Epidermal melanocyte (primary cell): ENCODE results near the gene GALM.
"Not testable (repeated sequence)": the region's sequence is repeated elsewhere in the genome, so short reads cannot be mapped to it uniquely, and the experiment has no call there.

Experiments used
- DNase-seq: peaks from one replicate; pipeline ENCODE4 v3.0.0; 2011; ENCODE audit warnings: low spot score; ENCODE audit not compliant: insufficient read length

Gene GALM

DNA sequence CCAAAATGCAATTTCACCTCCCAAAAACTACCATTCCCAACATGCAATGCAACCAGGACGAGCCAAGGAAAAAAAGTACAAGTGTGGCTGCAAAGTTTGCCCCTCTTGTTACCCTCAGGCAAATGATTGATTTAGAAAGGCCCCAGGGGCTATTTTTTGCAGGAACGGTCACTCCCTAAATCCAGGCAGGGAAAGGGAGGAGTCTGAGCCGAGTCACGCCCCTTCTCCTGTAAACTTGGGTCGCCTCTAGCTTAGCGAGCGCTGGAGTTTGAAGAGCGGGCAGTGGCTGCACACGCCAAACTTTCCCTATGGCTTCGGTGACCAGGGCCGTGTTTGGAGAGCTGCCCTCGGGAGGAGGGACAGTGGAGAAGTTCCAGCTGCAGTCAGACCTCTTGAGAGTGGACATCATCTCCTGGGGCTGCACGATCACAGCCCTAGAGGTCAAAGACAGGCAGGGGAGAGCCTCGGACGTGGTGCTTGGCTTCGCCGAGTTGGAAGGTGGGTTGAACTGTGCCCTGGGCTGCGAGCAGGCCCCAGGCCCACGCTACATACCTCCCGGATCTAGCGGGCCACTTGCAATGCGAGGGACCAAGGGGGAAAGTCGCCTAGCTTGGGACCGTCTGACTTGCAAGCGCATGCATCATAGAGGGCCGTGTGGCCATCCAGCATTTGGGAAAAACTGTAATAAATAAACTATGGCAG, at the start of gene GALM:
GALM (plus strand) TSS at position 261 of the 702 bp plus-strand sequence; CDS start at position 309, 48 bp downstream.
- DNase-seq = peak; percentile 93

DNA sequence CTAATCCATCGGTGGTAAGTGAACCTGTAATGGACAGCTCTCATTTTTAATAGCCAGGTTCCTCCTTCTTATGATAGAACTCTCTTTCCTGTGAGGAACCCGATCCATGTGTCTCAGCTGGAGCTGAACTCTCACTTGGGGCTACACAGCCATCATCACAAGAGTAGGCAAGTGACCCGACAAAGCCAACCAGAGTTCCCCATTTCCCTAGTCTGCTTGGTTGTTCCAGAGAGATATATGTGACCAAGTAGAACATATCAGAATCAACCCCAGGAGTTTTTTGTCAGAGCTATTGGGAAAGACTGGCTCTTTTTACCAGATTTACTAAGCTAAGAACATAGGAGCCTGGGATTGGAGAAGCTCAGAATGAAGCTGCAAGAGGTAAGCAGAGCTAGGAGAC, 48.6 kb upstream of the GALM start:
- DNase-seq = no peak

DNA sequence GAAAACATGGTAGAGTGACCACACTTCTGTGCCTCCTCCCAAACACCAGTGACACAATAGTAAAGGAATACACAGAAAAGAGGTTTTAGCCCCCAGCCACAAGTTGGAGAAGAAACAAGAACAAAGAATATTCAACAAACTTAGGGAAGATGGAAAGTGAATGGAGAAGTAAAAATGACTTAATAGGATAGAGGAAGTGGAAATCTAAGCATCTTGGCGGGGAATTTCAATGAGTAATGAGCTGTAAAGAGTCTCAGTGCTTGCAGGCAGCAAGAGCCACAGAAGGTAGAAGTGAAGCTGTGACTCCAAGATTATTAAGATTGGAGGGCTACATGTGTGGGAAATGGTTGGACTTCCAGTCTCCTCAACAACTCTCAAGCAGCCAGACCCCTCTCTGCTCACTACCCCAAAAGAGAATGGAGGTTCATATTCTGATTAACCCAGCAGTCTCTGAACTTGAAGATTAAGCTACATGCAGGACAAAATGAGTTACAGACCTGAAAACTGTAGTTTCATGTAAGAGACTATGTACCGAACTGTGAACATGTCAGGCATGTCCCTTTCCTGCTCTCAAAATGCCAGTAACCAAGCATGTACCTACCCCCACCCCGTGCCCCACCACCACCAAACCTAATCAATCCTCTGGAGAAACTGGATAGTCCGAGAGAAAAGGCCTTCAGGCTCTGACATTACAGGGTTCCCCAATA, 46.3 kb upstream of the GALM start:
- DNase-seq = no peak

DNA sequence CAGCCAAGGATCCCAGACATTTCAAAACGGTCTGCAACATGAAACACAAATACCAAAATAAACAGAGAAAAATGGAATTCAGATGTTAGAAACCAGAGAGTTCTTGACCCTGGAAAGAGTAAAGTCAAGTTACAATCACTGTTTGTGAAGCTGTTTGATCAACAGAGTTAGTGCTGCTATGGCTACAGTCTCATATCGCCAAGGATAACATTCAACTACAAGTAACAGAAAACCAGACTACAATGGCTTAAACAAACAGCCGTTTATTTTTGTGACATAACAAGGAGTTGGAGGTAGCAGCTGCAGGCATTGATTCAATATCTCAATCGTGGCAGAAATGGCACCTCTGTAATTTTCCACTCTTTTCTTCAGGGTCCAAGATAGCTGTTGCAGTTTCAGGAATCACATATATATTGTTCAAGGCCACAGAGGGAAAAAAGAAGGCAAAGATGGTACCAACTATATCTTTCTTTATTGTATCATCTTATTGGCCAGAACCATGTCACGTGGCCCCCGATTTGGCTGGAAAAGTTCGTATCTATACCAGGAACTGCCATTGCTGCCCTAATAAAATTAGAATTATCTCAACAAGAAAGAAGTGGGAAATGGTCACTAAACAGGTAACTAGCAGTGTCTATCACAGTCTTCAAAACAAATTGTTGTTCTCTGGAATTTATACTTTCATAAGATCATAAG, 45.5 kb upstream of the GALM start:
- DNase-seq = no peak

DNA sequence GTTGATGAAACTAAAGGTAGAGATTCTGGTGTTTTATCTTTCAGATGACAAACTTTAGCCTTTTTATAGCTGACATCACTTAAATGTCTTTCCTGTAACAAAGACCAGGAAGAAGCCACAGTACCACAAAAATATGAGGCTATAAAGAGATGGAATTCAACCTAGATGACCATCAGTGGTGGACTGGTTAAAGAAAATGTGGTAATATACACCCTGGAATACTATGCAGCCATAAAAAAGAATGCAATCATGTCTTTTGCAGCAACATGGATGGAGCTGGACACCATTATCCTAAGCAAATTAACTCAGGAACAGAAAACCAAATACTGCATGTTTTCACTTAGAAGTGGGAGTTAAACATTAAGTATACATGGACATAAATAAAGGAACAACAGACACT, 44.9 kb upstream of the GALM start:
- DNase-seq = no peak

DNA sequence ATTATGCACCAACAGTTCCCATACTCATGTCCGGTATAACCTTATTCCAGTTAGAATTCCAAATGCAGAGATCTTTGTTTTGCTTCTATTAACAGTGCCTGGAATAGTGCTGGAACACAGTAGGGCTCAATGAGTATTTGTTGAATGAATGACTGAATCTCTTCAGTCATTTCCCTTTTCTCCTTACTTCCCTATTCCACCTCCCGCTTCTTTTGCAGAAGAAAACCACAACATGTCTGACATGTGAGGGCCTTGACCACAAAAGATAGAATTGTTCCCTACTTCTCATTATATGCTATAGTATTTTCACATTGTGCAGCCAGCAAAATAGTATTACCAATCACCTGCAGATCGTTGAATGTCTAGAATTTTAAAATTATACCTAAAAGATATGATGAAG, 43.7 kb upstream of the GALM start:
- no peak for DNase-seq

DNA sequence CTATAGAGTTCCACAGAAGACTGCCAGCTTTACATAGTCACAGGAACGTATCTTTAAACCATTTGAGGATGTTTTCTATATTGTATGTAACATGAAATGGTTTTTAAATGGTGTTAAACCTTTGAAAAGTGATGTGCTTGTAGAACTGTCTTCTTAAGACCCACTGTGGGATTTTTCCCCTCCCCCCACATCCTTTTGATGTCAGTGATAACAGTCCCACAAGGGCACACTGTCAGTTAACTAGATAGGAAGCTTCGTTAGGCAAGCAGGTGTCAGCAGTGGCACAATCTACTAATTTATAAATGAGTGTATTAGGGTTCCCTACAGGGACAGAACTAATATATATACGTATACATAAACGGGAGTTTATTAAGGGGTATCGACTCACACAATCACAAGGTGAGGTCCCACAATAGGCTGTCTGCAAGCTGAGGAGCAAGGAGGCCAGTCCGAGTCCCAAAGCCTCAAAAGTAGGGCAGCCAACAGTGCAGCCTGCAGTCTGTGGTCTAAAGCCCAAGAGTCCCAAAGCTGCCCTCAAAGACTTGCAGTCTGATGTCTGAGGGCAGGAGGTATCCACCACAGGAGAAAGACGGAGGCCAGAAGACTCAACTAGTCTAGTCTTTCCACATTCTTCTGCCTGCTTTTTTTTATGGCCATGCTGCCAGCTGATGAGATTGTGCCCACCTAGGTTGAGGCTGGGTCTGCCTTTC, 39.4 kb upstream of the GALM start:
- no peak for DNase-seq

DNA sequence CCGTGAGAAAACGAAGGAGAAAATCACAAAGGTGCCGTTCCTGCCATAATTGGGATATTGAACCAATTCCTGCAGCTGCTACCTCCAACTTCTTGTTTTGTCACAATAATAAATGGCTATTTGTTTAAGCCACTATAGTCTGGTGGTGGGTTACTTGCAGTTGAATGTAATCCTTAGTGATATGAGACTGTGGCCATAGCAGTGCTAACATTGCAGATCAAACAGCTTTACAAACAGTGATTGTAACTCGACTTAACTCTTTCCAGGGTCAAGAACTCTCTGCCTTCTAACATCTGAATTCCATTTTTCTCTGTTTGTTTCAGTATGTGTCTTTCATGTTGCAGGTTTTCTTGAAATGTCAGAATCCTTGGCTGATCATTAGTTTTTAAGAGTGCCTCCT, 38.5 kb upstream of the GALM start:
- DNase-seq = no peak

DNA sequence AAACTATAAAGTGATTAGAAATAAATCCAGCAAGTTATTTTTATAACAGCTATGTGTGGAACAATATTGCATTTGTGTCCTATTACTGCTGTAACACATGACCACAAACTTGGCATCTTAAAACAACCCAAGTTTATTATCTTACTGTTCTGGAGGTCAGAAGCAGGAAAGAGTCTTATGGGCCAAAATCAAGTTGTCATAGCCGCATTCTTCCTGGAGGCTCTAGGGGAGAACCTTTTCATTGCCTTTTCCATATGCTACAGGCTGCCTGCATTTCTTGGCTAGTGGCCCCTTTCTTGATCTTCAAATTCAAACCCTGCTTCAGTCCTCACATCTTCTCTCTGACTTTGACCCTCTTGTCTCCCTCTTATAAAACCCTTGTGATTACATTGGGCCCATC, 36.2 kb upstream of the GALM start:
- DNase-seq = no peak

DNA sequence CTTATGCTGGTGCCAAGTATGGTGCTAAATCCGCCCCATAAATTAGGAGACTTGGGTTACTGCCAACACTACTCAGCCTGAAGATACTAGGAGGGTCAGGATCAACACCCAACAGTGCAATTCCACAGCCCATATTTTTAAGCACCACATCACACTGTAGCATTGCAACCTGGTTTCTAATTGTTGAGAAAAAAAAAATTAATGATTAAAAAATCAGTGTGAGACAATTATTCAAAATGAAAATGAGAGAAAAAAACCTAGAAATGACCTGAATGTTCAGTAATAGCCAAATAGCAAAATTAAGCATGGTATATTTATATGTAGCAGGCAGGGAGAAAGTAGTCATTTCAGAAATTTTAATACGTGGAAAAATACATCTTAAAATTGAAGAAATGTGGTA, 33.9 kb upstream of the GALM start:
- no peak for DNase-seq

DNA sequence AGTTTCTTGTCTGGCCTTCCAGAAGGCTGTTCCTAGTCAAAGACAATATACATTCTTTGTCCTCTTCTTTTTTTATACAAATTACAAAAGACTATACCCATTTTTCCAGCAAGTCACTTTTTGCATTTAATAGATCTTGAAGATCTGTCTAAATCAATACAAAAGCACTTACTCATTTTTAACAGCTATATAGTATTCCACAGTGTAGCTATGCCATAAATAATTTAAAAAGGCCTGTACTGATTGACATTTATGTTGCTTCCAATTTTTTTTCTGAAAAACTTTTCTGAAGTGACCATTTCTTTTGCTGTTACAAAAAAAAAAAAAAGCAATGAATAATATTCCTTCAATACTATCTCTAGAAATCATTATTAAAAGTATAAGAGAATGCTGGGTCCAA, 32.9 kb upstream of the GALM start:
- no peak for DNase-seq

DNA sequence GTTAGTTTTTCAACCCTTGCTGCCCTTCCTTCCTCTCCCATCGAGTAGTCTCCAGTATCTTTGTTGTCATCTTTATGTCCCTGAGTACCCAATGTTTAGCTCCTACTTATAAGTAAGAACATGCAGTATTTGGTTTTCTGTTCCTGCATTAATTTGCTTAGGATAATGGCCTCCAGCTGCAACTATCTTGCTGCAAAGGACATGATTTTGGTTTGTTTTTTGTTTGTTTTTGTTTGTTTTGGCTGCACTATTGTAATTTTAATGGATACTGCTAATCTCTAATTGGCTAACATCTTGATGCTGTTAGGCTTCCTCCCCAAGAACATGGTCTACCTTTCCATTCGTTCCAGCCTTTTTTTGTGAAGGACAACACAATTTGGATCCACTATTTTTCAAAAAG, 32.0 kb upstream of the GALM start:
- DNase-seq = no peak

DNA sequence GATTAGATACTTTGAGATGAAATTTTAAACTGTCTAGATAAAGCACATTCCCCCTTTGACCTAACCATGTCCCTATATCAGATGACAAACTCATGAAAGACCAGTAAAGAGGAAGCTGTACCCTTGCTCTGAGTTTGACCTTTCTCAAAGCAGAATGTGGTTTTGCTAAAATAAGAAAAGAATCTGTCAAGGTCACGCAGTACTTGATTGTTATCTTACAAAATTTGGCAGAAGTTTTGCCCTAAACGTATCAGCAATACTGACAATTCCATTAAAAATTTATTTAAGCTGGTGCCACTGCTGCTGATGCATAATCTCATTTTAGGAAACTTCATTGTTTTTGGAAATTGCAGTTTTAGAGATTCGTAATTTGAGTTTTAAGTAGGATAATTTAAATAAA, 31.2 kb upstream of the GALM start:
- no peak for DNase-seq

DNA sequence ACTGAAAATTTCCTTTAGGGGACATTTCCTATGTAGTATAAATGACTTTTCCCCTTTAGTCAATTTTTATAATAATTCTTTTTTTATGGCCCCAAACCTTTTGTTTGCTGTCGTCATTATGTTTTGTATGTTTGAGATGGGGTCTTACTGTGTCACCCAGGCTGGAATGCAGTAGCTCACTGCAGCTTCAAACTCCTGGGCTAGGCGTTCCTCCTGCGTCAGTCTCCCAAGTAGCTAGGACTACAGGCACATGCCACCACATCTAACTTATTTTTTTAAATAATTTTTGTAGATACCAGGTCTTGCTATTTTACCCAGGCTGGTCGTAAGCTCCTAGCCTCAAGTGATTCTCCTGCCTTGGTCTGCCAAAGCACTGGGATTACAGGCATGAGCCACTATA, 30.8 kb upstream of the GALM start:
- DNase-seq = no peak

DNA sequence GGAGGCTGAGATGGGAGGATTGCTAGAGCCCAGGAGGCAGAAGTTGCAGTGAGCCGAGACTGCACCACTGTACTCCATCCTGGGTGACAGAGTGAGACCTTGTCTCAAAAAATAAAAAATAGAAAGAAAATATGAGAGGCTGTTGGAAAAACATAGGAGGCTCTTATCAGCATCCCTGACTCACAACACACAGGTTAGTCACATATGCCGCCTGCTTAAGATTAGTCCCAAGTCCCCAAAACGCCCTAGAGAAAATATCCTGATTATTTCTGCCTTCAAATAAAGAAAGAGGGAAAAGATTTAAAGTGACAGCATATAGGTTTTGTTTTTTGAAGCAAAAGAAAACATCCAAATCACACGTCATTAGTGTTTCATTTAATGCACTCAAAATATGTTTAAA, 29.8 kb upstream of the GALM start:
- DNase-seq = no peak

DNA sequence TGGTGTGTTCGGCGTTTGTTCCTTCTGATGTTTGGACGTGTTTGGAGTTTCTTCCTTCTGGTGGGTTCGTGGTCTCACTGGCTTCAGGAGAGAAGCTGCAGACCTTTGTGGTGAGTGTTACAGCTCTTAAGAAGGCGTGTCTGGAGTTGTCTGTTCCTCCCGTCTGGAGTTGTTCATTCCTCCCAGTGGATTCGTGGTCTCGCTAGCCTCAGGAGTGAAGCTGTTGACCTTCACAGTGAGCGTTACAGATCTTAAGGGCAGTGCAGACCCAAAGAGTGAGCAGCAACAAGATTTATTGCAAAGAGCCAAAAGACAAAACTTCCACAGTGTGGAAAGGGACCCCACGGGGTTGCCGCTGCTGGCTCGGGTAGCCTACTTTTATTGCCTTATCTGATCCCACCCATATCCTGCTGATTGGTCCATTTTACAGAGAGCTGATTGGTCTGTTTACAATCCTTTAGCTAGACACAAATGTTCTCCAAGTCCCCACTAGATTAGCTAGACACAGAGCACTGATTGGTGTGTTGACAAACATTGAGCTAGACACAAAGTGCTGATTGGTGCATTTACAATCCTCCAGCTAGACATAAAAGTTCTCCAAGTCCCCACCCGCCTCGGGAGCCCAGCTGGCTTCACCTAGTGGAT, 23.4 kb upstream of the GALM start:
- DNase-seq = not testable (repeated sequence)

DNA sequence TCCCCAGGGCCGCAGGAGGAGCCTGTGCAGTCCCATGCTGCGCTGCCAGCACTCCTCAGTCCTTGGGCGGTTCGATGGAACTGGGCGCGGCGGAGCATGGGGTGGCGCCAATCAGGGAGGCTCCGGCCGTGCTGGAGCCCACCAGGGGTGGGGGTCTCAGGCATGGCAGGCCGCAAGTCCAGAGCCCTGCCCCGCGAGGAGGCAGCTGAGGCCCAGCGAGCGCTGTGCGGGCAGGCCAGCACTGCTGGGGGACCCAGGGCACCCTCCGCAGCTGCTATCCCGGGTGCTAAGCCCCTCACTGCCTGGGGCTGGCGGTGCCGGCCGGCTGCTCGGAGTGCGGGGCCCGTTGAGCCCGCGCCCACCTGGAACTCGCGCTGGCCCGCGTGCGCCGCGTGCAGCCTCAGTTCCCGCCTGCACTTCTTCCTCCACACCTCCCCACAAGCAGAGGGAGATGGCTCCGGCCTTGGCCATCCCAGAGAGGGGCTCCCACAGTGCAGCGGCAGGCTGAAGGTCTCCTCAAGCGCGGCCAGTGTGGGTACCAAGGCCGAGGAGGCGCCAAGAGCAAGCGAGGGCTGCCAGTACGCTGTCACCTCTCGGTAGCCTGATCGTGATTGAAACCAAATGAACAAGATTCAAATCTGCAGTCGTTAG, 22.8 kb upstream of the GALM start:
- DNase-seq = no peak

DNA sequence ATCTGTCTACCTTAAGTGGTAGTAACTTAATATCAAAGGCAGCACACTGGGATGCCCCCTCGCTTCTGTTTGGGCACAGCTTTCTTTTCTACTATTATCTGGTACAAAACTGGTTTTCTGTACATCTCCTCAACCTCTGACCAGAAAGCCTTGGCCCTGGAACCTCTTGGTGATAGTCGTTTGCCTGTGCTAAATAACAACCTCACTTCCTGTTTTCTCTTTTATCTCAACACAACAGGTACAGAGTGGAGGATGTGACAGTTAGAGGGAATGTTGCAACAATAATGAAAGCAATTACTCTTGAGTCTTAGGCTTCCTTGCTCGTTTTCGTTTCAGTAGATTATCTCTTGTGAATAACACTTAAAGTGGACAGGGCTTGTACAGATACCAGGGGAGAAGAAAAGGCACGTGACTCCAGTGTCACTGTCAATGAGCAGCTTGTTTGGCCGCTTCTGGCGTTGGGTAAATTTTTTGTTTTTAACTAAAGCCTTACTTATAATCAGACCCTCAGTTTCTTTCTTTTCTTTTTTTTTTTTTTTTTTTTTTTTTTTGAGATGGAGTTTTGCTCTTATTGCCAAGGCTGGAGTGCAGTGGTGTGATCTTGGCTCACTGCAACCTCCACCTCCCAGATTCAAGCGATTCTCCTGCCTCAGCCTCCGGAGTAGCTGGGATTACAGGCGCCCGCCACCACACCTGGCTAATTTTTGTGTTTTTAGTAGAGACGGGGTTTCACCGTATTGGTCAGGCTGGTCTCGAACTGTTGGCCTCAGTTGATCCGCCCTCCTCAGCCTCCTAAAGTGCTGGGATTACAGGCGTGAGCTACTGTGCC, 22.0 kb upstream of the GALM start:
- DNase-seq = not testable (repeated sequence)

DNA sequence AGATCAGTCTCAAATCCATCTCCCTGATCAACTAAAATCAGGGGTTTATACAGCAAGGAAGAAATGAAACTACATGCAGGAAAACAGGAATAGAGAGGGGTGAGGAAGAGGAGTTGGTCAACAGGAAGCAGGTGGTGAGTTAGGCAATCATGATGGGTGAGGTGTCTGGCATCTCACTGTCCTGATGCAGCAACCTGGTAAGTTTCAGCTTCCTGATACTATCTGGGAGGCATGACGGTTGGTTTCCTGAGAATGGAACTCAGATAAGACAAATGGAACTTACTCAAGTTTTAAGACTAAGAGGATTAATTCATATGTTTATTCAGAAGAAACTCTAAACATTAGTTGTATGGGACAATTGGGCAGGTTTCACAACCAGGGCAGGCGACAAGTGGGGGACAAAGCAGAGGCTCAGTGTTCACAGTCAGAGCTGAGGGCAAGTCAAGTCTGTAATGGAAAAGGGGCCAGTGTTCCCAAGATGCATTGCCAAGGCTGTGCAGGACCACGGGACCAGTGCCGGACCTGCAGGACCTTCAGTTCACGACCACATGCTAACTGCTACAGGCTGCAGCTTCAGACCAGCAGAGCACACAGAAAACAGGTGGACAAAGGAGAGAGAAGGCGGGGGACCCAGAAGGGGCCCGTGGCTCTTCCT, 17.7 kb upstream of the GALM start:
- no peak for DNase-seq
